KMS-11 (cell line): ENCODE data around the gene MYO9A.

Experiments used
- H2AFZ ChIP-seq: fragments of 200-600 bp; sonication (generic); 2 replicates; pipeline ENCODE4 v1.6.1; 2016; ENCODE audit warnings: antibody characterized with exemption, mixed run types, low read depth
- H3K27ac ChIP-seq: fragments of 200-600 bp; sonication (generic); 2 replicates; pipeline ENCODE4 v1.6.1; 2016; ENCODE audit warnings: mild to moderate bottlenecking, mixed run types
- H3K27me3 ChIP-seq: fragments of 200-600 bp; sonication (generic); 2 replicates; pipeline ENCODE4 v1.6.1; 2017; ENCODE audit warnings: mild to moderate bottlenecking, low read depth, mixed run types, moderate library complexity; ENCODE audit not compliant: insufficient read depth
- H3K36me3 ChIP-seq: fragments of 200-600 bp; sonication (generic); 2 replicates; pipeline ENCODE4 v1.6.1; 2017; ENCODE audit warnings: mild to moderate bottlenecking, mixed run types; ENCODE audit not compliant: insufficient read depth
- H3K4me1 ChIP-seq: fragments of 200-600 bp; sonication (generic); 2 replicates; pipeline ENCODE4 v1.6.1; 2016; ENCODE audit warnings: mild to moderate bottlenecking, low read depth, mixed run types; ENCODE audit not compliant: poor library complexity, severe bottlenecking
- H3K4me2 ChIP-seq: fragments of 200-600 bp; sonication (generic); 2 replicates; pipeline ENCODE4 v1.7.0; 2016; ENCODE audit warnings: mild to moderate bottlenecking, mixed run types
- H3K4me3 ChIP-seq: fragments of 200-600 bp; sonication (generic); IDR thresholded peaks from 2 replicates; pipeline ENCODE4 v1.6.1; 2017; ENCODE audit warnings: low read depth, low read length, mixed read lengths; ENCODE audit not compliant: insufficient read depth
- H3K79me2 ChIP-seq: fragments of 200-600 bp; sonication (generic); 2 replicates; pipeline ENCODE4 v1.6.1; 2016; ENCODE audit warnings: low read depth, mixed run types; ENCODE audit not compliant: insufficient read depth
- H3K9ac ChIP-seq: fragments of 200-600 bp; sonication (generic); 2 replicates; pipeline ENCODE4 v1.6.1; 2016; ENCODE audit warnings: mild to moderate bottlenecking, mixed run types
- H4K20me1 ChIP-seq: fragments of 200-600 bp; sonication (generic); 2 replicates; pipeline ENCODE4 v1.6.1; 2016; ENCODE audit warnings: mild to moderate bottlenecking, mixed run types; ENCODE audit not compliant: insufficient read depth
- CTCF ChIP-seq: fragments of 200-600 bp; sonication (generic); conservative IDR thresholded peaks from 2 replicates; pipeline ENCODE4 v1.6.1; 2017; ENCODE audit warnings: low read depth, mild to moderate bottlenecking, antibody characterized with exemption, low read length, moderate library complexity, mixed read lengths

The MYO9A gene

GRCh38 chr15:71973366-71973765 lies 144.6 kb downstream of the MYO9A start:
- H4K20me1 ChIP-seq: no peaks in the 10 kb centered on the region
- no peak overlapping the region for H3K4me3 ChIP-seq
- H2AFZ ChIP-seq: no peak overlapping the region
- no peak overlapping the region for H3K4me2 ChIP-seq
- no peaks in the 10 kb centered on the region for H3K36me3 ChIP-seq
- TF ChIP-seq CTCF: no peak
- no peaks in the 10 kb centered on the region for H3K4me1 ChIP-seq
- H3K27me3 ChIP-seq: no peaks in the 10 kb centered on the region
- H3K79me2 ChIP-seq: no peaks in the 10 kb centered on the region
- no peak overlapping the region for H3K27ac ChIP-seq
- H3K9ac ChIP-seq: no peak overlapping the region

- H3K4me1 ChIP-seq: no peaks in the 10 kb centered on the region
- no peak overlapping the region for H3K9ac ChIP-seq
- no peaks in the 10 kb centered on the region for H3K36me3 ChIP-seq
- no peak for TF ChIP-seq CTCF
- no peaks in the 10 kb centered on the region for H4K20me1 ChIP-seq
- no peaks in the 10 kb centered on the region for H3K27me3 ChIP-seq
- H2AFZ ChIP-seq: no peak overlapping the region
- no peak overlapping the region for H3K4me2 ChIP-seq
- no peak overlapping the region for H3K27ac ChIP-seq
- H3K4me3 ChIP-seq: no peak overlapping the region
- no peaks in the 10 kb centered on the region for H3K79me2 ChIP-seq
Measured at GRCh38 chr15:71971905-71972304, 146.0 kb downstream of the MYO9A start.

GRCh38 chr15:71970435-71970834 lies 147.5 kb downstream of the MYO9A start:
- H3K9ac ChIP-seq: no peak overlapping the region
- no peak overlapping the region for H2AFZ ChIP-seq
- H3K36me3 ChIP-seq: no peaks in the 10 kb centered on the region
- no peak overlapping the region for H3K4me3 ChIP-seq
- no peaks in the 10 kb centered on the region for H3K79me2 ChIP-seq
- no peaks in the 10 kb centered on the region for H3K4me1 ChIP-seq
- H3K27ac ChIP-seq: no peak overlapping the region
- H3K27me3 ChIP-seq: no peaks in the 10 kb centered on the region
- no peaks in the 10 kb centered on the region for H4K20me1 ChIP-seq
- TF ChIP-seq CTCF: no peak
- H3K4me2 ChIP-seq: no peak overlapping the region

- Histone ChIP-seq H3K79me2 (no peaks in the 10 kb centered on the region), H3K4me3 (no peak overlapping the region), H3K9ac (no peak overlapping the region), H2AFZ (no peak overlapping the region), H3K4me2 (peak overlapping the region; percentile 16; the same call in 1 of the 2 replicates), H3K27ac (no peak overlapping the region), H3K36me3 (no peaks in the 10 kb centered on the region), H4K20me1 (no peaks in the 10 kb centered on the region), H3K27me3 (no peaks in the 10 kb centered on the region), H3K4me1 (peaks cover 11% of the 10 kb centered on the region)
- no peak for TF ChIP-seq CTCF
Measured at GRCh38 chr15:71962537-71962936, 155.4 kb downstream of the MYO9A start.
